ENCODE data around the gene EDC3. TPM values are rescaled to one million over a fixed set of nuclear protein-coding genes. Genes with fewer than 3 reads are reported as not detected.

The EDC3 gene
- total RNA-seq, 2 donors from 2014 or later = 6.7 to 9.2 TPM

DNA sequence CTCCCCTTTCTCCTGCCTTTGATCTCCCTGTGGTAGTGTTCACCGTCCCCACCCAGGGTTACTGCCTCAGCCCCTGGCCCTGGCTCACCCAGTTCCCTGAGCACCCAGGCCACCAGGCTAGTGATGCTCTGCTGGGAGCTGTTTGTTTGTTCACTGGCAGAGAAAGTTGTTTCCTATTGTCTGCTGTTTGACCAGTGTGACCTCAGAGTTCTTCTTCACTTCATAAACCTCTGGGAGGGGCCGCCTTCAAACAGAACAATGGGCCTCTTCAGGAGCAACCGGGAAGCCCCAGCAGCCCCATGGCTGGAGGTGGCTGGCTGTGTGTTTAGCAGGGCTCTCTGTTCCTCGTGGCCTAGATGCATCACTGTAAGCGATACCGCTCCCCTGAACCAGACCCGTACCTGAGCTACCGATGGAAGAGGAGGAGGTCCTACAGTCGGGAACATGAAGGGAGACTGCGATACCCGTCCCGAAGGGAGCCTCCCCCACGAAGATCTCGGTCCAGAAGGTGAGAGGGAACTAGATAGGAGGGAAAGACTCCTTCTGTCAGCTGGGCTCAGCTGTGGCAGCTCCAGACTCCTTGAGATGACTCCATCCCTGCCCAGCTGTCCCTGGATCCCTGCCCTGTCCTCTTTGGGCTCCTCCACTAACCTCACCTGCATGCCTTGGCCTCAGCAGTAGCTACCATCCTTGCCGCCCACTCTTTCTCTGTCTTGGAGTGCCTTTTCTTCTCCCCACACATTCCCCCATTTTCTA lies 76.8 kb downstream of the EDC3 start:
- H3K27ac ChIP-seq = no peak overlapping the region
- DNase-seq = no peak

DNA sequence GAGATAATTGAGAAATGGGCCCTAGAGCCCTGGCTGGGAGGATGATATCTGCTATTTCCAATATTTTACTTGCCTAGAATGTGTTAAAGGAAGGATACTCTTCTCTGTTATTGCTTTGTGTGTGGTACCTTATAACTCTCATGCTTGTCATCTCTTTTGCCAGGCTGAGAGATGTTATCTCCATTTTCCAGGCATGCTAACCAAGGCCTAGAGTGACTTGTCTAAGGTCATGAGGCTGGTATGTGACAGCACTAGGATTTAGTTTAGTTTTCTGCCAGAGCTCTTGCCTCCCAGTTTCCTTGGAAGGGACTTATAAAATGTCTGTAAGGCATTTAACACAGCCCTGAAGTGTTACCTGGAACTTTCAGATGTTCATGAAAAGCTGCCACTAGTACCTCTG lies 78.8 kb downstream of the EDC3 start:
- H3K4me1 ChIP-seq = peaks cover 49% of the 10 kb centered on the region
- ATAC-seq (no peak), DNase-seq (no peak)
- no peaks in the 10 kb centered on the region for H3K9me3 ChIP-seq
- peak overlapping the region in 3 of 4 donors; percentile 95 to 98 (median 98) for H3K27ac ChIP-seq
- peaks cover 0 to 10% of the 10 kb centered on the region in 2 donors for H3K36me3 ChIP-seq (replicated peaks in 1 of 2; ENCODE audit: insufficient read depth in 1 of 2, low read depth in 2 of 2)
- intact Hi-C loops (cut with DNase I) = no loop called here
- peak overlapping the region in 1 of 2 donors; percentile 63 for H3K4me3 ChIP-seq
- TF ChIP-seq POLR2A (IDR thresholded peaks at IDR 0.05) = no peak
- TF ChIP-seq, protein P1, sequence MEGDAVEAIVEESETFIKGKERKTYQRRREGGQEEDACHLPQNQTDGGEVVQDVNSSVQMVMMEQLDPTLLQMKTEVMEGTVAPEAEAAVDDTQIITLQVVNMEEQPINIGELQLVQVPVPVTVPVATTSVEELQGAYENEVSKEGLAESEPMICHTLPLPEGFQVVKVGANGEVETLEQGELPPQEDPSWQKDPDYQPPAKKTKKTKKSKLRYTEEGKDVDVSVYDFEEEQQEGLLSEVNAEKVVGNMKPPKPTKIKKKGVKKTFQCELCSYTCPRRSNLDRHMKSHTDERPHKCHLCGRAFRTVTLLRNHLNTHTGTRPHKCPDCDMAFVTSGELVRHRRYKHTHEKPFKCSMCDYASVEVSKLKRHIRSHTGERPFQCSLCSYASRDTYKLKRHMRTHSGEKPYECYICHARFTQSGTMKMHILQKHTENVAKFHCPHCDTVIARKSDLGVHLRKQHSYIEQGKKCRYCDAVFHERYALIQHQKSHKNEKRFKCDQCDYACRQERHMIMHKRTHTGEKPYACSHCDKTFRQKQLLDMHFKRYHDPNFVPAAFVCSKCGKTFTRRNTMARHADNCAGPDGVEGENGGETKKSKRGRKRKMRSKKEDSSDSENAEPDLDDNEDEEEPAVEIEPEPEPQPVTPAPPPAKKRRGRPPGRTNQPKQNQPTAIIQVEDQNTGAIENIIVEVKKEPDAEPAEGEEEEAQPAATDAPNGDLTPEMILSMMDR (IDR thresholded peaks at IDR 0.05) = no peak
- H3K27me3 ChIP-seq = no peaks in the 10 kb centered on the region

More for the DNA sequence above, 76.8 kb downstream of the EDC3 start:
- no peak overlapping the region for H3K4me3 ChIP-seq
- TF ChIP-seq, protein P1 (IDR thresholded peaks at IDR 0.05) = no peak
- no peak for TF ChIP-seq POLR2A (IDR thresholded peaks at IDR 0.05)
- peaks cover 47% of the 10 kb centered on the region for H3K4me1 ChIP-seq
- ATAC-seq = no peak
- H3K27me3 ChIP-seq = no peaks in the 10 kb centered on the region
- 71 to 81% methylated on average over 11 to 15 of the region's 15 CpGs for WGBS, 2 donors
- peaks cover 13 to 28% of the 10 kb centered on the region in 2 donors for H3K36me3 ChIP-seq (replicated peaks in 1 of 2; ENCODE audit: insufficient read depth in 1 of 2, low read depth in 2 of 2)
- intact Hi-C loops (cut with DNase I) = no loop called here
- H3K9me3 ChIP-seq = no peaks in the 10 kb centered on the region

DNA sequence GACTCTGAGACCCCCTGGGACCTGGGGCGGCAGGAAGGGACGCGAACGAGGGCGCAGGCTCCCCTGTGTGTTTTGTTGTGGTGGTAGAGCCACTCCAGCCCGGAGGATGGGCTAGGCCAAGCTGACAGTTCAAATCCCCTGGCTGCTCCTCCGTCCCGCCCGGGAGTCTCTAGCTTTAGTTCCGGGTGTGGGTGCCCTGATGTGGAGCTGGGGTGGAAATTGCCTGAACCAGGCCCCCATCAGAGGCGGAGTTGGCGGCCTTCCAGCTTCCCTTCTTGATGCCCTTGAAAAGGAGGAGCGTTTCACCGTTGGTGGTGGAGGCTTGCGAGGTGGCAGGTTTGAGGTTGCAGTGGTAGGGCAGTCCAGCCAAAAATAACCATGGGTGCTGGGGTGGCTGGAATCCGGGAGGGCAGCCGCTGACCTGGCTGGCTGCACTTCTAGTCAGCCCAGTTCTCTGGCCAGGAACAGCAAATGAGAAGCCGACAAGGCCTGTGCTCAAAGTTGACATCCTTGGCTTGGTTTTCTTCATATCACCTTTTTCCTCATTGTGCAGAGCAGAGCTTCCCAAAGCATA lies 79.4 kb downstream of the EDC3 start:
- peak overlapping the region; percentile 63 to 95 for H3K4me3 ChIP-seq
- no peaks in the 10 kb centered on the region for H3K9me3 ChIP-seq
- peaks cover 49% of the 10 kb centered on the region for H3K4me1 ChIP-seq
- intact Hi-C loops (cut with DNase I) = no loop called here
- peak; percentile 27 to 85 (median 79) for TF ChIP-seq POLR2A (IDR thresholded peaks at IDR 0.05)
- TF ChIP-seq, protein P1 (IDR thresholded peaks at IDR 0.05) = no peak
- H3K27me3 ChIP-seq = no peaks in the 10 kb centered on the region
- ATAC-seq = peak; percentile 18
- peak; percentile 82 to 86 (median 83) for DNase-seq
- H3K36me3 ChIP-seq (replicated peaks in 1 of 2; ENCODE audit: insufficient read depth in 1 of 2, low read depth in 2 of 2) = peaks cover 0 to 8% of the 10 kb centered on the region in 2 donors
- peak overlapping the region; percentile 95 to 98 (median 98) for H3K27ac ChIP-seq
- 0% methylated on average over 10 to 18 of the region's 18 CpGs for WGBS, 2 donors

DNA sequence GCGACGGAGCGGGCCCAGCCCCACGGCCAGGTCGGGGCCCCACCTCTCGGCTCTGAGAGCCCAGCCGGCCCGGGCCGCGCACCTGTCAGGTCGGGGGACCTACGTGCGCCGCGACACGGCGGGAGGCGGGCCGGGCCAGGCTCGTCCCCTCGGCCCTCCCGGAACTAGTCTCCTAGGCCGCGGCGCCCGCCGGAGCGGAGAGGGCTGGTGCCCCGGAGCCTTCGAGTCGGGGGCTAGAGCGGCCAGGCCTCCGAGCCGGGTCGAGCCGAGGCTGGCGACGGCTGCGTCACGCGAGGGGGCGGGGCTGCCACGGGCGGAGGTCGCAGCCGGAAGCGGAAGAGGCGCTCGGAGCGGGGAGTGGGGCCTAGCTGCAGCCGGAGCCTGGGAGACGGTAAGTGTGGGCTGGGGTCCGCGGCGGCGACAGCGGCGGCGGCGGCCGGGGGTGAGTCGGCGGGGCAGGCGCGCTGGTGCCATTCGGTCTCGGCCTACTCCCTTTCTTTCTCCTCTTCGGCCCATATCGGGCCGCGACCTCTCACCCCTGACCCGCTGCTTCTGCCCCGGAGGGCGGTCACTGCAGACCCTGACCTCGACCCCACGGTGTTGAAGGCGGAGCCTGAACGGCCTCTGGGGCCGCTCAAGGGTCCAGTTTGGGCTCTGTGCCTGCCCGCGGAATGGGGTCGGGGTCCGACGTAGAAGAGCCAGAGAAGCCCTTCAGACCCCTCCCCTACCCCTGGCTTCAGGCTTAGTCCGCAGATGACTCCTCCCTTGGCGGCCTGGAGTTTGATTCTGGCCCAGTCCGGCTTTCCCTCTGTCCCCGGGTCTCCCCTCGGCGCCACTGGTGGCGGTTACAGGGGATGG lies 80.1 kb downstream of the EDC3 start, which contains the start of gene CLK3:
TSS of gene CLK3 (plus strand) at position 329 of the 858 bp plus-strand sequence. CDS start 3,361 bp downstream, outside the sequence.
- WGBS, 2 donors = 0% methylated on average over 6 to 63 of the region's 91 CpGs
- intact Hi-C loops (cut with DNase I) = no loop called here
- Histone ChIP-seq H3K27ac (peak within 1 kb of the TSS; percentile 95 to 98 (median 98)), H3K4me3 (peak within 1 kb of the TSS; percentile 63 to 95), H3K27me3 (no peaks in the 10 kb centered on the region), H3K4me1 (peaks cover 48% of the 10 kb centered on the region), H3K9me3 (no peaks in the 10 kb centered on the region), H3K36me3 (replicated peaks in 1 of 2; ENCODE audit: insufficient read depth in 1 of 2, low read depth in 2 of 2) (peaks cover 0 to 8% of the 10 kb centered on the region in 2 donors)
- DNase-seq = peak; percentile 96 to 97 (median 96)
- peak; percentile 70 to 89 (median 81) for TF ChIP-seq POLR2A (IDR thresholded peaks at IDR 0.05)
- TF ChIP-seq, protein P1 (IDR thresholded peaks at IDR 0.05) = peak in 1 of 7 experiments; percentile 9
- peak; percentile 91 for ATAC-seq
